ENCODE data around the gene SENP3.

SENP3 gene

DNA sequence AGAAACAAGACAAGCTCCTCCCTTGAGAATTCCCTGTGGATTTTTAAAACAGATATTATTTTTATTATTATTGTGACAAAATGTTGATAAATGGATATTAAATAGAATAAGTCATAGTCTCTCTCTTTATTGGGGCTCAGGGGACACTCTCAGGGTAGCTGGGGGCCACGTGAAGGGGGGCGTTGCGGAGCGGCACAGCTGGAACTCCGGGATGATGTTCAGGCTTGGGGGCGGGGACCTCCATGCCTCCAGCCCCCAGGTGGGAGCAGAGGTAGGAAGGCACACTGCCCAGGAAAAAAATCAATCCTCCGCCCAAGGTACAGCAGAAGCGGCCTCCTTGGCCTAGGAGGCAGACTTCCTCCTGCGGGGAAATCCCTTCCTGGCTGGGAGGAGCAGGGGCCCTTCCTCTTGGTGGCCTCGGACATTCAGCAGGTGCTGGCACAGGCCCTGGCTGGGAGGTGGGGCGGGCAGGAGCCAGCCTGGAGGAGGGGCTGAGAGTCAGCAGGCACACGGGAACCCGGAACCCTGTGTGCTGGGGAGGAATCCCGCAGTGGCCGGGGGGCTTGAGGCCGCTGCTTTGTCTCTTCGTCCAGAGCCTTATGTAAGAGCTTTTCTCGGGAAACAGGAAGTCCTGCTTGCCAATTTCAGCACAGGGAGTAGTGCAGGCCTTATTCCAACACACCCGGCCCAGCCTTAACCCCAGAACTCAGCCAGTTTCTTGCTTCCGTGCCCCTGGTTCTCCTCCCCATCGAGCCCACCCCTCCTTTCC lies 3.8 kb upstream of the SENP3 start:
- CTCF ChIA-PET, result interaction anchor here (0.6 to 5.1 kb wide), 10 partner anchors 34 to 203 kb away, joined by 3 to 112 read pairs (median 4); partner anchors contain the start of gene TMEM95
- POLR2A ChIA-PET, result interaction anchor here (0.5 to 1.2 kb wide), 4 partner anchors 41 to 173 kb away, joined by 3 to 4 read pairs (median 4); partner anchors contain the start of gene TMEM256
- no peak for TF ChIP-seq GLIS2 (tag by site-specific recombination; IDR thresholded peaks at IDR 0.05)
- no peak; the same call in 1 of the 2 replicates for TF ChIP-seq SP7 (tag by site-specific recombination; IDR thresholded peaks at IDR 0.05)
- no peak for TF ChIP-seq ZBTB49 (tag by site-specific recombination; IDR thresholded peaks at IDR 0.05; ENCODE audit: low read depth)
- no peak for TF ChIP-seq ZNF24 (tag by site-specific recombination; IDR thresholded peaks at IDR 0.05)
- TF ChIP-seq, protein P1, sequence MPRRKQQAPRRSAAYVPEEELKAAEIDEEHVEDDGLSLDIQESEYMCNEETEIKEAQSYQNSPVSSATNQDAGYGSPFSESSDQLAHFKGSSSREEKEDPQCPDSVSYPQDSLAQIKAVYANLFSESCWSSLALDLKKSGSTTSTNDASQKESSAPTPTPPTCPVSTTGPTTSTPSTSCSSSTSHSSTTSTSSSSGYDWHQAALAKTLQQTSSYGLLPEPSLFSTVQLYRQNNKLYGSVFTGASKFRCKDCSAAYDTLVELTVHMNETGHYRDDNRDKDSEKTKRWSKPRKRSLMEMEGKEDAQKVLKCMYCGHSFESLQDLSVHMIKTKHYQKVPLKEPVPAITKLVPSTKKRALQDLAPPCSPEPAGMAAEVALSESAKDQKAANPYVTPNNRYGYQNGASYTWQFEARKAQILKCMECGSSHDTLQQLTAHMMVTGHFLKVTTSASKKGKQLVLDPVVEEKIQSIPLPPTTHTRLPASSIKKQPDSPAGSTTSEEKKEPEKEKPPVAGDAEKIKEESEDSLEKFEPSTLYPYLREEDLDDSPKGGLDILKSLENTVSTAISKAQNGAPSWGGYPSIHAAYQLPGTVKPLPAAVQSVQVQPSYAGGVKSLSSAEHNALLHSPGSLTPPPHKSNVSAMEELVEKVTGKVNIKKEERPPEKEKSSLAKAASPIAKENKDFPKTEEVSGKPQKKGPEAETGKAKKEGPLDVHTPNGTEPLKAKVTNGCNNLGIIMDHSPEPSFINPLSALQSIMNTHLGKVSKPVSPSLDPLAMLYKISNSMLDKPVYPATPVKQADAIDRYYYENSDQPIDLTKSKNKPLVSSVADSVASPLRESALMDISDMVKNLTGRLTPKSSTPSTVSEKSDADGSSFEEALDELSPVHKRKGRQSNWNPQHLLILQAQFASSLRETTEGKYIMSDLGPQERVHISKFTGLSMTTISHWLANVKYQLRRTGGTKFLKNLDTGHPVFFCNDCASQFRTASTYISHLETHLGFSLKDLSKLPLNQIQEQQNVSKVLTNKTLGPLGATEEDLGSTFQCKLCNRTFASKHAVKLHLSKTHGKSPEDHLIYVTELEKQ (tag by site-specific recombination; IDR thresholded peaks at IDR 0.05; ENCODE audit: borderline replicate concordance), result no peak
- TF ChIP-seq ZBTB7A (tag by site-specific recombination; IDR thresholded peaks at IDR 0.05; ENCODE audit: low read depth), result no peak
- peak; percentile 91 for TF ChIP-seq ZNF600 (tag by site-specific recombination; IDR thresholded peaks at IDR 0.05)
- TF ChIP-seq ZNF302 (tag by site-specific recombination; IDR thresholded peaks at IDR 0.05; ENCODE audit: low read depth), result no peak
- no peak for TF ChIP-seq ZNF555 (tag by site-specific recombination; conservative IDR thresholded peaks at IDR 0.05)
- TF ChIP-seq ZNF148 (tag by site-specific recombination; IDR thresholded peaks at IDR 0.05; ENCODE audit: borderline replicate concordance), result no peak
- no peak for TF ChIP-seq ZNF571 (tag by site-specific recombination; IDR thresholded peaks at IDR 0.05)
- TF ChIP-seq ZNF76 (tag by site-specific recombination; IDR thresholded peaks at IDR 0.05; ENCODE audit: borderline replicate concordance, low read depth), result no peak
- no peak for TF ChIP-seq ZNF776 (tag by site-specific recombination; IDR thresholded peaks at IDR 0.05; ENCODE audit: borderline replicate concordance)
- no peak for TF ChIP-seq ZNF324 (tag by site-specific recombination; IDR thresholded peaks at IDR 0.05)
- TF ChIP-seq ZNF707 (tag by site-specific recombination; IDR thresholded peaks at IDR 0.05), result no peak
- no peak for TF ChIP-seq KLF1 (tag by site-specific recombination; IDR thresholded peaks at IDR 0.05)
- TF ChIP-seq ZBTB8A (tag by site-specific recombination; IDR thresholded peaks at IDR 0.05), result peak; percentile 16; the same call in 1 of the 2 replicates
- TF ChIP-seq ZNF404 (tag by site-specific recombination; IDR thresholded peaks at IDR 0.05), result no peak
- TF ChIP-seq ZNF830 (tag by site-specific recombination; IDR thresholded peaks at IDR 0.05; ENCODE audit: low read depth), result no peak
- TF ChIP-seq ZNF239 (tag by site-specific recombination; IDR thresholded peaks at IDR 0.05), result no peak
- TF ChIP-seq ZBTB11 (tag by site-specific recombination; conservative IDR thresholded peaks at IDR 0.05; ENCODE audit: low read depth), result no peak
- peak; percentile 60 for TF ChIP-seq ZIC2 (tag by site-specific recombination; IDR thresholded peaks at IDR 0.05)
- no peak for TF ChIP-seq ZNF202 (tag by site-specific recombination; IDR thresholded peaks at IDR 0.05; ENCODE audit: borderline replicate concordance)
- no peak for TF ChIP-seq ZNF174 (tag by site-specific recombination; IDR thresholded peaks at IDR 0.05)

More for the DNA sequence above, 3.8 kb upstream of the SENP3 start:
- H3K36me3 ChIP-seq (ENCODE audit: control insufficient read depth in 2 of 2, insufficient read depth in 1 of 2, low read length in 2 of 2), result peaks cover 0 to 2% of the 10 kb centered on the region in 2 experiments; a peak in 2 of 3 replicates
- H3K4me3 ChIP-seq (ENCODE audit: low read depth, low read length), result no peak overlapping the region
- peak overlapping the region; percentile 16; the same call in 1 of the 2 replicates for H3K27ac ChIP-seq (ENCODE audit: extremely low read depth, low read depth, low read length)
- peaks cover 9% of the 10 kb centered on the region for H3K4me1 ChIP-seq (ENCODE audit: control insufficient read depth, insufficient read depth, low read length)
- H3K9me3 ChIP-seq (ENCODE audit: control insufficient read depth, insufficient read depth, low read depth, low read length), result no peaks in the 10 kb centered on the region

Data from HEK293 (cell line).